ENCODE measurements around the gene AGXT.

AGXT gene

DNA sequence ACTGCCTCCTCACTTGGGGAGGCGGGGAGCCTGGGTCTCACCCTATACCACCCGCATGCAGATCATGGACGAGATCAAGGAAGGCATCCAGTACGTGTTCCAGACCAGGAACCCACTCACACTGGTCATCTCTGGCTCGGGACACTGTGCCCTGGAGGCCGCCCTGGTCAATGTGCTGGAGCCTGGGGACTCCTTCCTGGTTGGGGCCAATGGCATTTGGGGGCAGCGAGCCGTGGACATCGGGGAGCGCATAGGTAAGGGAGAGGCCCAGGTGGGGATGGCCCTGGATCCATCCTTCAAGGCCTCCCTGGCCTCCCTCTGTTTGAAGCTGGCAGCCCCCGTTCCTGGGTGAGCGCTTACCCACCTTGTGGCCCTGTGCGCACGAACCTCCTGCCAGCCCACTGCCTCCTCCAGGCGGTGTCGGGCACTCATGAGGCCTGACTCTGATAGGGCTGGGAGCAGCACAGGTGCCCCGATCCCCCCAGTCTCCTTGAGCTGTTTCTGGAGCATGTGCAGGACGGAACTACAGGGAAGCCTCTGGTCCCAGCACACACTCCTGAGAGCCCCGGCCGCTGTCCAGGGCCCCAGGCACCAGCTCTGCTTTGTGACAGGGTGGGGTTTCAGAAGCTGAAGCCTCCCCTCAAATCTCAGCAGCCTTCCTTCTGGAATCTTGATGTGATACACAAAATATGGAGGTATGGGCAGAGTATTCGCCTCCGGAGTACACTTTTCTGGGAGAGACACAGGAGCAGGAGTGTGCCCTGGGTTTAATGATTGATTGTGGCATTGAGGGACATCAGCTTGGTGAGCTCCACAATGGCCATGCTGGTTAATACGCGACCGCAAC, 708 bp downstream of the AGXT start:
- no peak for DNase-seq (ENCODE audit: low read depth in 2 of 2)

GRCh38 chr2:240869956-240870875, 1.6 kb downstream of the AGXT start:
- DNase-seq (ENCODE audit: low read depth in 2 of 2), result no peak

GRCh38 chr2:240871071-240871958, 2.7 kb downstream of the AGXT start:
- no peak for DNase-seq (ENCODE audit: low read depth in 2 of 2)

DNA sequence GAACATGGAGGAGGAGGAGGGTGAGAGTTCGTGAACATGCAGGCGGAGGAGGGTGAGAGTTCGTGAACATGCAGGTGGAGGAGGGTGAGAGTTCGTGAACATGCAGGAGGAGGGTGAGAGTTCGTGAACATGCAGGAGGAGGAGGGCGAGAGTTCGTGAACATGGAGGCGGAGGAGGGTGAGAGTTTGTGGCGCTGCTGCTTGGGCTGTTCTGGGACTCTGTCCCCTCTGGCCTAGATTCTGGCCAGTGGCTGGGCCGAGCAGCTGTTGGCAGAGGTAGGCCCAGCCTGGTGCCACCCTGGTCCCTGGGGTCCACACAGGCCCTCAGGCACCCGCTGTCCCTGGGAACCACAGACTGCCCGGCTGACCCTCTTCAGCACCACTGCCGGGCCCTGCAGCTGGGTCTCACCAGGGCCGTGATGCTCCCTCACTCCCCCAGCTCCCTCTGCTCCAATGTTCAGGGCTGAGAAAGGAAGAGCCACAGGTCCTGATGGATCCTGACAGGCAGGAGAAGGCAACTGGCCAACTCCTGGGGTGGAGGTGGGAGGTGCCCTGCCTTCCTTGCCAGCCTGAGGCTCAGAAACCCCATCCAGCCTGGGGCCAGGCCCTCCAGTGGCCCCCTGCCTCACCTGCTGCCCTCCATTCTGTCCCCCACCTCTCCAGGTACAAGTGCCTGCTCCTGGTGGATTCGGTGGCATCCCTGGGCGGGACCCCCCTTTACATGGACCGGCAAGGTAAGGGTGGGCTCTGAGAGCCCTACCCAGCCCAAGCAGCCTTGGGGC, 3.9 kb downstream of the AGXT start:
- DNase-seq (ENCODE audit: low read depth in 2 of 2), result no peak

DNA sequence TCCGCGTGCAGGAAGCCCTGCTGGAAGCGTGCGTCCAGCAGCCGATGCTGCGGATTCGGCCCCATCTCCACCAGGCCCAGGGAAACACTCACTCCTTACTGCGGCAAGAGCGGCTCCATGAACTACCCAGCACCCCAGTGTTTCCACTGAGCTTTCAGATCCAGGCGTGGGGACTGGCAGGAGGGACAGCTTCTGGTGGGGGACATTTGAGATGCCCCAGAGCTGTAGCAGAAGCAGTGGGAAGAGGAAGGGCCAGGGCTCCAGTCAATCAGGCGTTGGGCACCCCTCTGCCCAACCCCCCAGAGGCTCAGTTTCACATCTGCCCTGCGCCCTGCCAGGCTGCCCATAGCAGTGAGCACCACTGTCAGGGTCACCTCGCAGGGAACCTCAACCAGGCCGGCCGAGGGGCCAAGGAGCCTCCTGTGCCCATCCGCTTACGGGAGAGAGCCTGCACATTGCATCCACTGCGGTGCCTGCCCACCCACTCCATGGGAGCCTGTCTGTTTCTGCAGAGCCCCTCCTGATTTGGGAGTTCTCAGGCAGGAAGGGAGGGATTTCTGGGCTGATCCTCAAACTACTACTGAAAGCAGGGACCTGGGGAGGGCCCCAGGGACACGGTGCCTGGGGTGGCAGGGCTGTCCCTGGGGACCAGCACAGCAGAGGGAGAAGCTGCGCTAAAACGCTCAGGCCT, 4.6 kb downstream of the AGXT start:
- no peak for DNase-seq (ENCODE audit: low read depth in 2 of 2)

GRCh38 chr2:240873805-240874714, 5.4 kb downstream of the AGXT start:
- DNase-seq (ENCODE audit: low read depth in 2 of 2), result no peak

DNA sequence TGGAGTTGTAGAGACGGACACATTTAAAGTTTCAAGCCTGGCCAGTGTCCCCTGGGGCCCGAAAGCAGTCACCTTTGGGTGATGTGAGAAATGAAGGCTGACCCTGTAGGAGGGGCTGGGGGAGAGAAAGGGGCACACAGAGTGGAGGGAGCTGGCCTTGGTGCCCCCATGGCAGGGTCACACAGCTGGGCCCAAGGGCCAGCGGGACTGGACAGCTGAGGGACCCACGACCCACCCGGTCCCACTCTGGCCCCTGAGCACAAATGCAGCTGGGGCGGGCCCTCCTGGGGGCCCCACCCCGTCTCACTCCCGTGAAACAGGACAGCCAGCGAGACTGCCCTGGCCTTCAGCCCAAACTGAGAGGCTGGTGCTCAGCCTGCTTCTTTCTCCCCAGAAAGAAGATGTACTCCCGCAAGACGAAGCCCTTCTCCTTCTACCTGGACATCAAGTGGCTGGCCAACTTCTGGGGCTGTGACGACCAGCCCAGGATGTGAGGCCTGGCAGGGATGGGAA, 6.1 kb downstream of the AGXT start:
- DNase-seq (ENCODE audit: low read depth in 2 of 2), result no peak

GRCh38 chr2:240875228-240876034, 6.8 kb downstream of the AGXT start:
- no peak for DNase-seq (ENCODE audit: low read depth in 2 of 2)

DNA sequence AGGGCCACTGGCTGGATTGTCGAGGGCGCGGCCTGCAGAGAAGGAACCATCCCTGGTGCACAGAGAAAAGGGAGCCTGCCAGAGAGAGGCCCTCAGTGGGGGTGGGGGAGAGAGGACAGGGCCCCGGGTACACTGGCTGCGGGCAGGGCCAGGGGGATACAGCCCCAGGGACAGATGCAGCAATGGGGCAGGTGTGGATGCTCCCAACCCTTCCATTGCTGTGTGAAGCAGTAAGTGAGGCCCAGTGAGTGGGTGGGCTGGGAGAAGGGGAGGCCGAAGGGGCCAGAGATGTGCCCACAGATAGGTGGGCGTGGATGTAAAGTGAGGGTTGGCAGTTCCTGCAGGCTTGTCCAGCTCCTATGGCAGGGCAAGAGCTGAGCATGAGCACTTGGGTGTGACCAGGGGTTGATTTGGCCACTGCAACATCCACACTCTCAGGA, 7.4 kb downstream of the AGXT start:
- no peak for DNase-seq (ENCODE audit: low read depth in 2 of 2)

GRCh38 chr2:240876475-240877251, 8.0 kb downstream of the AGXT start:
- no peak for DNase-seq (ENCODE audit: low read depth in 2 of 2)

- DNase-seq (ENCODE audit: low read depth in 2 of 2), result no peak
Observed at GRCh38 chr2:240877460-240878340, 9.1 kb downstream of the AGXT start.

DNA sequence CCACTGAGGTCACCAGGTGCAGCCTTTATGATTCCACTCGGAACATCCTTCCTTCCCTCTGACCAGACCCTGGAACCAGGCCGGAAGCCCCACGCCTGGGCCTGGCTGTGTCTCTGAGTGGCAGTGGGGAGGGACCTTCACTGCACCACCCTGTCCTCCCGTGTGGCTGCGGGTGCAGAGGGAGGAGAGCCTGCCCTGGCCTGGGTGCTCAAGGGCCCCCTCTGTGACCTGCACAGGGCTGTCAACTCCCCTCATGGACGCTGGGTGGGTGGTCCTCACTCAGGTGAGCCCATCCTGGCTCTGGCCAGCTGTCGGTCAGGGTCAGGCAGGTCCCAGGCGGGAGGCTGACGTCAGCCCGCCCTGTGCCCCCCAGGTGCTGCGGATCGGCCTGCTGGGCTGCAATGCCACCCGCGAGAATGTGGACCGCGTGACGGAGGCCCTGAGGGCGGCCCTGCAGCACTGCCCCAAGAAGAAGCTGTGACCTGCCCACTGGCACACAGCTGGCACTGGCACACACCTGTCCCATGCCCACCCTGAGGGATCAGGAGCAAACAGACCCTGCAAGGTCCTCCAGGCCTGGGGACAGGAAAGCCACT, 9.8 kb downstream of the AGXT start:
- no peak for DNase-seq (ENCODE audit: low read depth in 2 of 2)

DNA sequence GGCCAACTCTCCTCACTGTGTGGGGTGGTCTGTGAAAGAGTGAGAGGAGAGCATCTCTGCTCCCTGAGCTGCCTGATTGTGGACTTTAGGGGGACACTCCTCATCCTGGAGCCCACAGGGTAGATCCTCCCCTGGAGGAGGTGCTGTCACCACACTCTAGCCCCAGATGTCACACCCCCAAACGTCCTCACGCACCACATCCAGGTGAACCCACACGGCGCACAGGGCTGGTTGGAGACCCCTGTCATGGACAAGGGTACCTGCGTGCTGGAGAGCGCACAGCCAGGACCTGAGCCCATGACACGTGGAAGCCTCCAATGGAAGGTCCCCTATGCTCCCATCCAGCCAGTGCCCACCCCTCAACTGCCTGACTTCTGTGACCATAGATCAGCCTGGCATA, 10.5 kb downstream of the AGXT start:
- DNase-seq (ENCODE audit: low read depth in 2 of 2), result no peak

GRCh38 chr2:240881913-240882312, 13.3 kb downstream of the AGXT start:
- no peak for DNase-seq (ENCODE audit: low read depth in 2 of 2)

DNA sequence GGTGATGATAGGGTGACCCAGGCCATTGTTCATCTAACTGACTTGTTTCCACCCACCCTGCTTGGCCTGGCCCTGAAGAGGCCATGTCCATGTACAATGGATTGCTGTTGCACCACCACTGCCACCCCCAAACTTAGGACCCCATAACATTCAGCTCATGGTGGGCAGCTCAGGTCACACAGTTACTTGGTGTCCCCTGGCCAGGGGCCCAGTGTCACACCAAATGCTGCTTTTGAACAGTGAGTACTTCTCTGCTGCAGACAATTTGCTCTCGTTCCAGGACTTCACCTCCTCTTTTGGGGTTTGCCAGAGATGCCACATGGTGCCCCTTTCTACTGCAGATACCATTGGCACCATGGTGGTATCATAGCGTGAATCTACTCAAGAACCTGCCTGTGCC, 15.6 kb downstream of the AGXT start:
- no peak for DNase-seq (ENCODE audit: low read depth in 2 of 2)

GRCh38 chr2:240884745-240885144, 16.1 kb downstream of the AGXT start:
- no peak for DNase-seq (ENCODE audit: low read depth in 2 of 2)
